GM12873 (cell line): ENCODE results near the gene TPCN2.

Experiments used
- TF ChIP-seq, protein P1 (sequence below): IDR thresholded peaks from 2 replicates; pipeline ENCODE4 v1.5.1; 2012; ENCODE audit warnings: low read depth, mild to moderate bottlenecking, moderate library complexity, low read length, control low read depth; ENCODE audit not compliant: insufficient read depth; ENCODE audit errors: missing control alignments

Gene TPCN2

DNA sequence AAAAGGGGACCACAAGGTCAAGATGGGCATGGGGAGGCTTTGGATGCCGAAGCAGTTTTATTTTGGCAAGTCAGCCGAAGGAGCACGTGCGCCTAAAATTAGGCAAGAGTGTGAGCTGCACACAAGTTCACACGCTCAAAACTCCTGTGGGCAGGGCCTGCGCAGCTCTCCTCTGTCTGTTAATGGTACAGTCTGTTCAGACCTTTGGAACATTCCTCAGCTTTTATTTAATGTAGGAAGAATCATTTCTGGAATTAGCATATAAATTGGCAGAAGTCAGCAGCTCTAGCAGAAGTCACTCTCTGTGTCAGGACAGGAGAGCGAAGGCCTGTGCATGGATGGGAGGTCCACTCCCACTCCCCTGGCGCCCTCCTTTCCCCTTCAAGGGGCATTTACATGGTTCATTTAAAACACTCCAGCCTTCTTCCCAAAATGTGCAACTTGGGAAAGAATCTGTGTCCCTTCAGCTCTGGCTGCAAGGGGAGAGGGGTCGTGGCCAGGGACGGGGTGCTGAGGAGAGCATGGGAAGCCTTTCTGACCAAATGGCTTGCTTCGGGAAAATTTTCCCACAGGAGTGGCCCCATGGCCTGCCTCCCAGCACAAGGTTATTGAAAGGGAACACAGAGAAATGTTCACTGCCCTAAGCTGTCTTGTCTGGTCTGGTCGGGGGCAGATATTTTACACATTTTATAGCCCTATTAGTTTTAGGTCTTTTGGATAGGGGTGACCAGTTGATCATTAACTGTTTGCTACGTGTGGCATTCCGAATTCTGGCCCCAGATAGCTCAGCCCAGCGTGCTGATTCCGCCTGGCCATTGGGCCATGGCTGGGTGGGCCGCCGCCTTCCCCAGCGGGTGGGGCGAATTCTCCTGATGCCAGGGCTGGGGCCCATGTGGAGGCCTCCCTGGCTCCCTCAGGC lies 63.2 kb downstream of the TPCN2 start:
- TF ChIP-seq, protein P1, sequence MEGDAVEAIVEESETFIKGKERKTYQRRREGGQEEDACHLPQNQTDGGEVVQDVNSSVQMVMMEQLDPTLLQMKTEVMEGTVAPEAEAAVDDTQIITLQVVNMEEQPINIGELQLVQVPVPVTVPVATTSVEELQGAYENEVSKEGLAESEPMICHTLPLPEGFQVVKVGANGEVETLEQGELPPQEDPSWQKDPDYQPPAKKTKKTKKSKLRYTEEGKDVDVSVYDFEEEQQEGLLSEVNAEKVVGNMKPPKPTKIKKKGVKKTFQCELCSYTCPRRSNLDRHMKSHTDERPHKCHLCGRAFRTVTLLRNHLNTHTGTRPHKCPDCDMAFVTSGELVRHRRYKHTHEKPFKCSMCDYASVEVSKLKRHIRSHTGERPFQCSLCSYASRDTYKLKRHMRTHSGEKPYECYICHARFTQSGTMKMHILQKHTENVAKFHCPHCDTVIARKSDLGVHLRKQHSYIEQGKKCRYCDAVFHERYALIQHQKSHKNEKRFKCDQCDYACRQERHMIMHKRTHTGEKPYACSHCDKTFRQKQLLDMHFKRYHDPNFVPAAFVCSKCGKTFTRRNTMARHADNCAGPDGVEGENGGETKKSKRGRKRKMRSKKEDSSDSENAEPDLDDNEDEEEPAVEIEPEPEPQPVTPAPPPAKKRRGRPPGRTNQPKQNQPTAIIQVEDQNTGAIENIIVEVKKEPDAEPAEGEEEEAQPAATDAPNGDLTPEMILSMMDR: no peak

DNA sequence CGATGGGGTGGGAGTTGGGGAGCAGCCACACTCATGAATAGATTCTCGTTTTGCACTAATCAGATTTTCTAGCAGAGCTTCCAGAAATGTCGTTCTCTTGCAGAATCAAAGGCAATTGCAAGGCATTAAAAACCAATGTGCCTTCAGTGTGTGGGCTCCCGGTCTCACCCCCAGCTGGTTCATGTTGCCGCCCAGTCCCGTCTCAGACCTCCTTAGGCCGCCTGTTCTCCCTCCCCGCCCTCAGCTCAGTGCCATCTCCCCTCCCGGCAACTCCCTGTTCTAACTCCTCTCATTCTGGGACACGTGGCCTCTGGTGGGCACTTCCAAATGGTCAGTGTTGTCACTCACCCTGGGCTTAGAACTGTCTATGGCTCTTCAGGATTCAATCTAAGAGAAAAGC lies 64.5 kb downstream of the TPCN2 start:
- TF ChIP-seq, protein P1: no peak

DNA sequence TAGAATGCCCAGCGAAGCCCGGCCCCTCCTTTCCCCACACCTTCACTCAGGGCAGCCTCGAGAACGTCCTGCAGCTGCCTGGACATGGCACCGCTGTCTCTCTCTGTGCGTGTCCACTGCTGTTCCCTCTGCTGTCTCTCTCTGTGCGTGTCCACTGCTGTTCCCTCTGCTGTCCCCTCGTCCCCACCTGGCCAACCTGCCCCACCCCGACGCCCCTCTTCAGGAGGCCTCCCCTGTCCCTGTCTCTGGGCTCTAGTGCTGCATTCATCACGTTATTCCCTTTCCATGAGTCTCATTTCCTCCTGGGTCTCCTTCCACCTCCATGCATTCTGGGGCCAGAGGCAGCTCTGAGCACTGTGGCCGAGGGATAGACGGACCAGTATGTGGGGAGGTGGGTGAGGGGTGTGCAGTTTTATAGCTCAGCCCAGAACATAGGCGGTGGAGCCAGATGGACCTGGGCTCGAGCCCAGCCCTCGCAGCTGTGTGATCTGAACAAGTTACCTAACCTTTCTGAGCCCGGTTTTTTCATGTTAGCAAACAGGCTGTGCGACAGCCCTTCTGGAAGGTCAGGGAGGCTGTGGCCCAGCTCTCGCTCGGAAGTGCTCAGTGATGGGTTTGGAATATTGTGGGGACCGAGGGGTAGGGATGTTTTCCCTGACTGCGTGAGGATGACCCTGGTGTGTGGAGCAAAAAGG lies 65.1 kb downstream of the TPCN2 start:
- TF ChIP-seq, protein P1: no peak

DNA sequence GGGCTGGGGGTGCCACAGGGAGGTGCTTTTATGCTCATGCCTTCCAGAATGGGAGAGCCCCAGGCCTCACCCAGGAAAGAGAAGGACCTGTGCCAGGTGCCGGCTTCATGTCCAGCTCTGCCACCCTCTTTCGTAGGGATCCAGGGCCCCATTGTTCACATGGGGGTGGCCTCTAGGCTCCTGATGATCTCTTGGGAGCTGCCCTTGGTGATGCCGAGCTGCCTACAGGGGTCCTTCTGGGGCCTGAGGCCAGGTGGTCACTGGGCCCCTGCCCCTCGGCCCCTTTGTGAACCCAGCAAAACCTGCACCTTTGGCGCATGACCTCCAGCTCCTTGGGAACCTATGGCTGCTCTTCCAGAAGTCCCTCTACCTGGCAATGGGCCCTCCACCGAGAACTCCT lies 65.6 kb downstream of the TPCN2 start:
- TF ChIP-seq, protein P1: no peak

- TF ChIP-seq, protein P1: no peak
These were observed 66.2 kb downstream of the TPCN2 start for GRCh38 chr11:69114811-69115523.

GRCh38 chr11:69115586-69116560 lies 67.1 kb downstream of the TPCN2 start:
- TF ChIP-seq, protein P1: no peak
